Stimulated activated naive CD4-positive, alpha-beta T cell (primary cell): ENCODE results near the gene PRLR.
"Not testable (repeated sequence)": the region's sequence is repeated elsewhere in the genome, so short reads cannot be mapped to it uniquely, and the experiment has no call there.

Experiments
- DNase-seq, 6 experiments: peaks; one replicate each; lab custom pipeline; 2025; lab: John Stamatoyannopoulos, UW

The PRLR gene

GRCh38 chr5:35230038-35230611 lies at the start of gene PRLR:
TSS of gene PRLR (minus strand) at chr5:35230487. CDS start at chr5:35089620, 140,867 bp downstream.
- no peak for DNase-seq

- DNase-seq, result no peak
These were observed 44.7 kb upstream of the PRLR start for GRCh38 chr5:35274839-35275509.

- no peak for DNase-seq
These were observed 38.7 kb upstream of the PRLR start for GRCh38 chr5:35269006-35269405.

- DNase-seq, result no peak
These were observed 36.0 kb upstream of the PRLR start for GRCh38 chr5:35266276-35266675.

- no peak for DNase-seq
These were observed 34.2 kb upstream of the PRLR start for GRCh38 chr5:35264509-35264908.

GRCh38 chr5:35263266-35263877 lies 33.1 kb upstream of the PRLR start:
- DNase-seq, result no peak

- no peak for DNase-seq
These were observed 23.3 kb upstream of the PRLR start for GRCh38 chr5:35253582-35253981.

- DNase-seq, result no peak
These were observed 22.7 kb upstream of the PRLR start for GRCh38 chr5:35252963-35253362.

- no peak for DNase-seq
These were observed 18.8 kb upstream of the PRLR start for GRCh38 chr5:35248843-35249780.

- no peak for DNase-seq
These were observed 17.4 kb upstream of the PRLR start for GRCh38 chr5:35247648-35248034.

GRCh38 chr5:35246900-35247647 lies 16.8 kb upstream of the PRLR start:
- no peak for DNase-seq

- DNase-seq, result no peak
These were observed 16.1 kb upstream of the PRLR start for GRCh38 chr5:35246411-35246810.

- not testable (repeated sequence) for DNase-seq
These were observed 15.1 kb upstream of the PRLR start for GRCh38 chr5:35245371-35245770.

- DNase-seq, result no peak
These were observed 13.9 kb upstream of the PRLR start for GRCh38 chr5:35244171-35244570.

- DNase-seq, result no peak
These were observed 12.5 kb upstream of the PRLR start for GRCh38 chr5:35242702-35243258.

GRCh38 chr5:35240892-35241291 lies 10.6 kb upstream of the PRLR start:
- no peak for DNase-seq

- DNase-seq, result no peak
These were observed 9.8 kb upstream of the PRLR start for GRCh38 chr5:35239911-35240610.

GRCh38 chr5:35239476-35239875 lies 9.2 kb upstream of the PRLR start:
- no peak for DNase-seq

- no peak for DNase-seq
These were observed 7.5 kb upstream of the PRLR start for GRCh38 chr5:35237580-35238376.

GRCh38 chr5:35236770-35237169 lies 6.5 kb upstream of the PRLR start:
- no peak for DNase-seq
